ENCODE results near the gene GALNTL6.

GRCh38 chr4:172147687-172148086, 334.5 kb downstream of the GALNTL6 start:
- TF ChIP-seq EZH2 (IDR thresholded peaks at IDR 0.05; ENCODE audit: insufficient read depth, poor library complexity, severe bottlenecking) (no peak), EZH2phosphoT487 (IDR thresholded peaks at IDR 0.05; ENCODE audit: insufficient read depth, low read depth) (no peak)
